ENCODE measurements around the gene IL17RE. TPM values are rescaled to one million over a fixed set of nuclear protein-coding genes. Genes with fewer than 3 reads are reported as not detected.

Gene IL17RE
- total and polyA plus RNA-seq, 2 of the 13 experiments (the other 11 are each of a cell fraction or from before 2014, with no cell fraction given): 14.5 to 24.1 TPM

DNA sequence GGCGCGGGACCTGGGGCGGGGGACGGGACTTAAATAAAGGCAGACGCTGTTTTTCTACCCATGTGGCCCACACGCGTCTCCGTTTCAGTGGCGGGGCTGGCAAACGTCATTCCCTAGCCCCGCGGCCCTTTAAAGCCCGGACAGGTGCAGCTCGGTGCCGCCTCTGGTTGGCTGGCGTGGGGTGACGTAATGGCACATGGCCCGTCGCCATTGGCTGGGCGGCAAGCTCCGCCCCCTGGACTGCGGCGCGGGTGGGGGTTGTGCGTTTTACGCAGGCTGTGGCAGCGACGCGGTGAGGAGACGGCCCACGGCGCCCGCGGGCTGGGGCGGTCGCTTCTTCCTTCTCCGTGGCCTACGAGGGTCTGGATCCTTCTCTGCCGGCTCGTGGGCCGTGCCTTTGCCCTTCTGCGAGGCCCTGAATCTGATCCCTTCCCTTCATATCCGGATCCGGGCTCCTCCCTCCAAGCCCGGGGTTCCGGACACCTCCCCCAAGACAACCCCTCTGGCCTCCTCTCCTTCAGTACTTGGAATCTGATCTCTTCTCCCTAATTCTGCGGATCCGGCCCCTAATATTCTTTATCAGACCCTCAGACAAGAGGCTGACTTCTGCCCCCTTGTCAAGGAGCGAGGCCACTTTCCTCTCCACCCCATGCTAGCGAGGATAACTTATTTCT lies 31.1 kb downstream of the IL17RE start, which contains the start of gene CRELD1 (continued):
- no peak for TF ChIP-seq ZNF746 (CRISPR knock-in tag; IDR thresholded peaks at IDR 0.05)
- no peak for TF ChIP-seq TOPORS (CRISPR knock-in tag; IDR thresholded peaks at IDR 0.05)
- TF ChIP-seq, protein P1, sequence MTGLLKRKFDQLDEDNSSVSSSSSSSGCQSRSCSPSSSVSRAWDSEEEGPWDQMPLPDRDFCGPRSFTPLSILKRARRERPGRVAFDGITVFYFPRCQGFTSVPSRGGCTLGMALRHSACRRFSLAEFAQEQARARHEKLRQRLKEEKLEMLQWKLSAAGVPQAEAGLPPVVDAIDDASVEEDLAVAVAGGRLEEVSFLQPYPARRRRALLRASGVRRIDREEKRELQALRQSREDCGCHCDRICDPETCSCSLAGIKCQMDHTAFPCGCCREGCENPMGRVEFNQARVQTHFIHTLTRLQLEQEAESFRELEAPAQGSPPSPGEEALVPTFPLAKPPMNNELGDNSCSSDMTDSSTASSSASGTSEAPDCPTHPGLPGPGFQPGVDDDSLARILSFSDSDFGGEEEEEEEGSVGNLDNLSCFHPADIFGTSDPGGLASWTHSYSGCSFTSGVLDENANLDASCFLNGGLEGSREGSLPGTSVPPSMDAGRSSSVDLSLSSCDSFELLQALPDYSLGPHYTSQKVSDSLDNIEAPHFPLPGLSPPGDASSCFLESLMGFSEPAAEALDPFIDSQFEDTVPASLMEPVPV (CRISPR knock-in tag; IDR thresholded peaks at IDR 0.05): no peak
- no peak for TF ChIP-seq NFATC3 (CRISPR knock-in tag; IDR thresholded peaks at IDR 0.05)
- TF ChIP-seq ZNF776 (CRISPR knock-in tag; IDR thresholded peaks at IDR 0.05): 0 out of 2 replicates have a peak, but pooled peaks have one; percentile 1
- peak; percentile 84 for TF ChIP-seq YEATS2 (CRISPR knock-in tag; IDR thresholded peaks at IDR 0.05; ENCODE audit: borderline replicate concordance)
- peak; percentile 22; the same call in 1 of the 2 replicates for TF ChIP-seq ZNF446 (CRISPR knock-in tag; IDR thresholded peaks at IDR 0.05)
- TF ChIP-seq ZBTB38 (CRISPR knock-in tag; IDR thresholded peaks at IDR 0.05): no peak
- no peak for TF ChIP-seq ASH2L (IDR thresholded peaks at IDR 0.05; ENCODE audit: insufficient read length, low read depth, low read length)
- TF ChIP-seq GTF3A (CRISPR knock-in tag; conservative IDR thresholded peaks at IDR 0.05): no peak
- peak; percentile 71 to 91 for TF ChIP-seq POLR2A (IDR thresholded peaks at IDR 0.05; ENCODE audit: insufficient read depth in 1 of 2, low read depth in 2 of 2, low read length in 2 of 2)
- TF ChIP-seq NR2F2 (IDR thresholded peaks at IDR 0.05; ENCODE audit: borderline replicate concordance, low read depth): no peak; the same call in 1 of the 2 replicates
- no peak for TF ChIP-seq ARID2 (CRISPR knock-in tag; IDR thresholded peaks at IDR 0.05; ENCODE audit: borderline replicate concordance)
- TF ChIP-seq CCAR2 (optimal IDR thresholded peaks at IDR 0.05; ENCODE audit: low read depth, low read length): no peak
- TF ChIP-seq ZNF547 (CRISPR knock-in tag; IDR thresholded peaks at IDR 0.05): no peak
- TF ChIP-seq ZFP36 (IDR thresholded peaks at IDR 0.05; ENCODE audit: borderline replicate concordance, low read depth, low read length, partially characterized antibody): no peak
- 0 out of 2 replicates have a peak, but pooled peaks have one; percentile 32 for TF ChIP-seq BHLHE40 (IDR thresholded peaks at IDR 0.05; ENCODE audit: low read length)
- peak; percentile 74; the same call in 1 of the 2 replicates for TF ChIP-seq MAZ (IDR thresholded peaks at IDR 0.05; ENCODE audit: borderline replicate concordance, low read depth, low read length)
- no peak for TF ChIP-seq MAZ (CRISPR knock-in tag; IDR thresholded peaks at IDR 0.05; ENCODE audit: low read depth)
- TF ChIP-seq SMAD1 (CRISPR knock-in tag; IDR thresholded peaks at IDR 0.05; ENCODE audit: borderline replicate concordance, low read depth): no peak
- TF ChIP-seq SMARCC2 (IDR thresholded peaks at IDR 0.05): no peak
- TF ChIP-seq, protein P2, sequence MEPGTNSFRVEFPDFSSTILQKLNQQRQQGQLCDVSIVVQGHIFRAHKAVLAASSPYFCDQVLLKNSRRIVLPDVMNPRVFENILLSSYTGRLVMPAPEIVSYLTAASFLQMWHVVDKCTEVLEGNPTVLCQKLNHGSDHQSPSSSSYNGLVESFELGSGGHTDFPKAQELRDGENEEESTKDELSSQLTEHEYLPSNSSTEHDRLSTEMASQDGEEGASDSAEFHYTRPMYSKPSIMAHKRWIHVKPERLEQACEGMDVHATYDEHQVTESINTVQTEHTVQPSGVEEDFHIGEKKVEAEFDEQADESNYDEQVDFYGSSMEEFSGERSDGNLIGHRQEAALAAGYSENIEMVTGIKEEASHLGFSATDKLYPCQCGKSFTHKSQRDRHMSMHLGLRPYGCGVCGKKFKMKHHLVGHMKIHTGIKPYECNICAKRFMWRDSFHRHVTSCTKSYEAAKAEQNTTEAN (CRISPR knock-in tag; conservative IDR thresholded peaks at IDR 0.05): peak; percentile 56
- TF ChIP-seq TARDBP (CRISPR knock-in tag; IDR thresholded peaks at IDR 0.05): peak; percentile 73; the same call in 1 of the 2 replicates
- TF ChIP-seq TSC22D2 (CRISPR knock-in tag; IDR thresholded peaks at IDR 0.05; ENCODE audit: borderline replicate concordance): no peak
- TF ChIP-seq ZNF251 (CRISPR knock-in tag; IDR thresholded peaks at IDR 0.05): 0 out of 2 replicates have a peak, but pooled peaks have one; percentile 59
- TF ChIP-seq TP53 (CRISPR knock-in tag; conservative IDR thresholded peaks at IDR 0.05): no peak
- 0 out of 2 replicates have a peak, but pooled peaks have one; percentile 25 for TF ChIP-seq IRF2 (CRISPR knock-in tag; IDR thresholded peaks at IDR 0.05)
- TF ChIP-seq ZNF264 (CRISPR knock-in tag; IDR thresholded peaks at IDR 0.05): 0 out of 2 replicates have a peak, but pooled peaks have one; percentile 57
- TF ChIP-seq FOSL1 (CRISPR knock-in tag; IDR thresholded peaks at IDR 0.05; ENCODE audit: borderline replicate concordance): no peak
- peak; percentile 70 for TF ChIP-seq SP4 (CRISPR knock-in tag; IDR thresholded peaks at IDR 0.05)
- no peak for TF ChIP-seq ZNF17 (CRISPR knock-in tag; IDR thresholded peaks at IDR 0.05)

All from HepG2 (cell line).